RPMI7951 (cell line): ENCODE data around the gene KIF23. TPM values are rescaled to one million over a fixed set of nuclear protein-coding genes. Genes with fewer than 3 reads are reported as not detected.
"Not testable (repeated sequence)": the region's sequence is repeated elsewhere in the genome, so short reads cannot be mapped to it uniquely, and the experiment has no call there.

Experiments
- DNase-seq: peaks from one replicate; pipeline ENCODE4 v3.0.0-alpha.2; 2012; ENCODE audit warnings: low read depth
- total RNA-seq: library from RNA; depleted of rRNA; stranded (reverse); fragments of >200 nt; shearing (Covaris generic); gene quantifications from 2 replicates; pipeline ENCODE4 v1.2.3, GENCODE V29; 2014; rRNA removed

KIF23 gene
- total RNA-seq: 134 and 151 TPM in 2 replicates

GRCh38 chr15:69413822-69414700, at the start of gene KIF23:
Gene KIF23, plus strand, starts transcription at chr15:69414349. Its CDS starts 117 bp downstream, at chr15:69414466.
- DNase-seq: peak; percentile 95

DNA sequence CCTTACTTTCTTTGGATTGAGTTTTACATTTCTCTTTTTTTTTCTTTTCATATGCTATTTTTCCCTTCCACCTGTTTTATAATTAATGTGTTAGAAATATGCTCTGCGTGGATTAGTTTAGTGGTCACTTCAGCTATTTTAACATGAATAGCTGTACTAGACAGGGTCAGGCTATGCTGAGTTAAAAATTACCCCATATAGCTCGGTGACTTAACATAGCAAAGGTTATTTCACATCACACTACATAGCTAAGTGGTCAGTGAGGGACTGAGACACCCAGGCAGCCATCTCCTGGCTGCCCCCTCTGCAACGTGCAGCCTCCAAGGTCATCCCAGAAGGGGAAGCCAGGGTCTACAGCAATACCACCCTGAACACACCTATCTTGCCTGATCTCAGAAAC, 46.9 kb upstream of the KIF23 start:
- no peak for DNase-seq

- DNase-seq: no peak
These were observed 44.5 kb upstream of the KIF23 start for GRCh38 chr15:69369631-69370030.

- no peak for DNase-seq
These were observed 40.7 kb upstream of the KIF23 start for GRCh38 chr15:69373406-69373805.

- DNase-seq: no peak
These were observed 38.9 kb upstream of the KIF23 start for GRCh38 chr15:69375151-69375790.

GRCh38 chr15:69377216-69377970, 36.8 kb upstream of the KIF23 start:
- DNase-seq: no peak

DNA sequence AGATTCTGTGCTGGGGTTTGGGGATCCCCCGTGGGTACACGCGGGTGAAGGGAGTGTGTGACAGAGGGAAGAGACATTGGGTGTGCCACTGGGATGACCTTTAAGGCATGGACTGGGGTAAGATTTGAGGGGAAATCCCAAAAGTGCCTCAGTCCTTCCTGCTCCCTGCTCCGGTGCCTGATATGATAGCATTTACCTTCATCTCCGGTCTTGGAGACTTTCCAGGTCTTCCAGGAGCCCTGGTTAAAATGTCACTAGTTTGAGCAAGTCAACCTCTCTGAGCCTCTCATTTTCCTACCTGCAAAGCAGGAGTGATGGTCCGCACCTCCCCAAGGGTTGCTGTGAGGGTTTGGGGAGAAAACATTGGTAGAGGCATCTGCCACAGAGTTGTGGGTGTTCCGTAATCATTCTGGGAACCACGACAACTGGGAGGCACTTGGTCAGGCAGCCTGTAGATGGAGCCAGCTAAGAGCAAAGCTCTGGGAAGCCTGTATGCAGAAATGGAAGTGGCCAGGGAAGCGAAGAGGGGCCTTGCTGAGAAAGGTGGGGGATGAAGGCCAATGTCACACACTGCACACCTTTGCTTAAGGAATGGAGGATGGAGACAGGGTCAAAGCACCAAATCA, 33.9 kb upstream of the KIF23 start:
- DNase-seq: peak; percentile 22

GRCh38 chr15:69380726-69381105, 33.4 kb upstream of the KIF23 start:
- DNase-seq: no peak

- not testable (repeated sequence) for DNase-seq
These were observed 32.0 kb upstream of the KIF23 start for GRCh38 chr15:69382176-69382575.

DNA sequence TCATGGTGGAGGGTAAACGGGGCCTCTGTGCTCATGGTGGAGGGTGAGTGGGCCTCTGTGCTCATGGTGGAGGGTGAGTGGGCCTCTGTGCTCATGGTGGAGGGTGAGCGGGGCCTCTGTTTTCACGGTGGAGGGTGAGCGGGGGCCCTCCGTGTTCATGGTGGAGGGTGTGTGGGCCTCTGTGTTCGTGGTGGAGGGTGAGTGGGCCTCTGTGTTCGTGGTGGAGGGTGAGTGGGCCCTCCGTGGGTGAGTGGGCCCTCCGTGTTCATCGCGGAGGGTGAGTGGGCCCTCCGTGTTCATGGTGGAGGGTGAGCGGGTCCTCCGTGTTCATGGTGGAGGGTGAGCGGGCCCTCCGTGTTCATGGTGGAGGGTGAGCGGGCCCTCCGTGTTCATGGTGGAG, 30.1 kb upstream of the KIF23 start:
- not testable (repeated sequence) for DNase-seq

DNA sequence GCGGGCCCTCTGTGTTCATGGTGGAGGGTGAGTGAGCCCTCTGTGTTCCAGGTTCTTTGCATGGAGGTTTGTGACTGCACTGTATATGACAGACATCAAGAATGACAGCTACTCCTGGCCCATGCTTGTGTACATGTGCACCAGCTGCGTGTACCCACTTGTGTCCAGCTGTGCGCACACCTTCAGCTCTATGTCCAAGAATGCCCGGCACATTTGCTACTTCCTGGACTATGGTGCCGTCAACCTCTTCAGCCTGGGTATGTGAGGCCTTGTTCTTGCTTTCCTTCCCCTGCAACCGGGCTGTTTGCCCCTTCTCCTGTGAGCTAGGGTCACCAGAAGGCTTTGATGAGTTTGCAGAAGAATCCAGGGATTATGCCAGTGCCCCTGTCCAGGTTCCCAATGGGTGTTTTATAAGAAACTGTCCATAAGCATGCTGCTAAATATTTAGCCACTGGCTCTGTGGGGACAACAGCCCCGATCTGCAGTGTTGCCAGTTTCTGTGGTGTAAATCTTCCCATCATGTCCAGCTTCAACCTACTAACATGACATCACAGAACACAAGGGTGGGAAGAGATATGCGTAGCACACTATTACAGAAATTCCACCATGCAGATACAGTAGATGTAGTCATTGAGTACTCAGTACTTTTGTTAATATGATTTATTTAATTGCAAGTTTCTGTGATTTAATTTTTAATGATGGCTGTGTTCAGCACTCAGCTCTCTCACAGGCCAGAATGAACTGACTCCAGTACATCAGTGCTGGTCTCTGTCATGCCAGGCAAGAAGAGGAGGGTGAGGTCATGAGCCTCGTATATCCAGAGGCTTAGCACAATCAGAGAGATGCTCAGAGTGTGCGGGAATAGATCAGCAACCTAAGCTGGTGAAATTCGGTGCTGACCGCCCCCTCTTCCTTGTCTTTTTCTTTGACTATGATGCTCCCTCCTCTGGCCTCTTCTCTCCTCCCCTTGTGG, 29.2 kb upstream of the KIF23 start:
- no peak for DNase-seq

- DNase-seq: no peak
These were observed 28.3 kb upstream of the KIF23 start for GRCh38 chr15:69385831-69386230.

DNA sequence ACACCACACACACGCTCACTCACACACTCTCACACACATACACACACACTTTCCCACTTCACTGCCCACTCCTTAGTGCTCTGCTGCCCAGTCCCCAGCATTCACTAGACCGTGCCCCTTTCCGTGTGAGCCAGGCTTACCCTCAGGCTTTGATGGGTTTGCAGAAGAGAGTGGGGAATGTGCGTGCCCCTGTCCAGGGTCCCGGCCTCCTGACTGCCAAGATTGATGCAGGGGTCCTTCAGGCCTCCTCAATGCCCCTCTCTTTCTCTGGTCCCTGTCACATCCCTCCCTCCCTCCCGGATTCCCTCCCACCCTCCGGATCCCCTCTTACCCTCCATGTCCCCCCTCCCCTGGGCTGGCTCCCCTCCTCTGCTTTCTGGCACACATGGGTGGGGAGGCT, 27.9 kb upstream of the KIF23 start:
- no peak for DNase-seq

DNA sequence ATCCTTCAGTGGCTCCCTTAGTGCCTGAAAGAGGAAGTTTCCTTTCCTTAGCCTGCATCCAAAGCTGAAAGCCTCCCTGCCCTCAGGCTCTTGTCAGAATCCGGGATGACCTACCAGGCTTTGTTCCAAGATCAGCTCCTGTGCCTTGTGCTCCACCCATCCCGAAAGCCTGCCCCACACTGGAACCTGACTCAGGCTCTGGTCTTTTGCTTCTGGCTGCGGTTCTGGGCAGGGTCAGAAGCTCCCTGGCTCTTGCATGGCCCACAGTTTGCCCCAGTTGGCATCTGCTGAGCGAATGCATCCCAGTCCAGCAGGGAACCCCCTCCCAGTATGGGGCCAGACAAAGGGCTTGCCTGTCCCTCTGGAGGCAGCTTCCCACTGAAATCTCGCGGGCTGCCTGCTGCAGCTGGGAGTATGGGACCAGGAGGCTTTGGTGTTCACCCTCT, 25.9 kb upstream of the KIF23 start:
- DNase-seq: peak; percentile 95

DNA sequence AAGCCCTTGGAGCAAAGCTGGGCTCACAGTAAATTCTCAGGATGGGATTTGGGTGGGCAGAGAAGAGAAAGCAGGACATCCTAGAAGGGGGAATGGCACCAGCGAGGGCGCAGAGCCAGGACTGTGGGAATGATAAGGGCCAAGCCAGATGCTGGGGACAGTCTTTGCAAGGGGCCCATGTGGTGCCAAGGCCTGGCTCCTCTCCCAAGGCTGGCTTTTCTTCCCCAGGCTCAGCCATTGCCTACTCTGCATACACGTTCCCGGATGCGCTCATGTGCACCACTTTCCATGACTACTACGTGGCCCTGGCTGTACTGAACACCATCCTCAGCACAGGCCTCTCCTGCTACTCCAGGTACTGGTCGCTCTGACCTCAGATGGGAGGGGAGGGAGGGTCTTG, 24.7 kb upstream of the KIF23 start:
- no peak for DNase-seq

DNA sequence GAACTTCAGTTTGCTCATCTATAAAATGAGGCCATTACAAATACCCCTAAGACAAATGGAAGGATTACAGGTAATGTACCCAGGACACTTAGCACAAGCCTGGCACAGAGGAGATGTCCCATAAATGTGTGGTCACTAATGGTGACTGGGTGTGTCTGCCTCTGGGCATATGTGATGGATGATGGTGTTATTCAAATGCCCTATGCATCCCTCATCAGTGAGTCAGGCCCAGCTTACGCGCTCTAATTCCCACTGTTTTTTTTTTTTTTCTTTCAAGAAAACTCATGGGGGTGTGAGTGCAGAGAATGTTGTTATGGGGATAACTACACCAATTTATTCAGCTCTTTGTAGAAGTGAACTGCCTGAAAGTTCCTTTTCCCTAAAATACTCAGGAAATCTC, 23.6 kb upstream of the KIF23 start:
- peak; percentile 88 for DNase-seq

- no peak for DNase-seq
These were observed 22.9 kb upstream of the KIF23 start for GRCh38 chr15:69391046-69391757.

- no peak for DNase-seq
These were observed 21.8 kb upstream of the KIF23 start for GRCh38 chr15:69392352-69392751.

- peak; percentile 22 for DNase-seq
These were observed 20.2 kb upstream of the KIF23 start for GRCh38 chr15:69393831-69394491.
